HepG2 (cell line): ENCODE results near the gene TMEM143. TPM values are rescaled to one million over a fixed set of nuclear protein-coding genes. Genes with fewer than 3 reads are reported as not detected.

Experiments used
- CC2D1A ChIP-seq: sonication (generic); formaldehyde crosslinking; IDR thresholded peaks from 2 replicates; pipeline ENCODE4 v1.8.1; 2023; ENCODE audit warnings: mild to moderate bottlenecking, missing genetic modification reagents
- CENPBD1 ChIP-seq: sonication (generic); formaldehyde crosslinking; IDR thresholded peaks from 2 replicates; pipeline ENCODE4 v1.8.0; 2022; ENCODE audit warnings: missing genetic modification reagents, low read depth, mild to moderate bottlenecking, borderline replicate concordance
- ELF3 ChIP-seq: IDR thresholded peaks from 2 replicates; pipeline ENCODE4 v1.6.1; 2016; ENCODE audit warnings: missing genetic modification reagents, missing compliant biosample characterization
- ERF ChIP-seq: IDR thresholded peaks from 2 replicates; pipeline ENCODE4 v1.6.1; 2018; ENCODE audit warnings: missing biosample characterization, missing genetic modification reagents
- HES4 ChIP-seq: sonication (generic); formaldehyde crosslinking; IDR thresholded peaks from 2 replicates; pipeline ENCODE4 v1.9.0; 2021; ENCODE audit warnings: mild to moderate bottlenecking, missing genetic modification reagents, borderline replicate concordance
- HHEX ChIP-seq: IDR thresholded peaks from 2 replicates; pipeline ENCODE4 v1.6.1; 2016; ENCODE audit warnings: control low read depth
- HNRNPL ChIP-seq: fragments of 200-400 bp; formaldehyde crosslinking; IDR thresholded peaks from 2 replicates; pipeline ENCODE4 v1.6.1; 2017; ENCODE audit warnings: mild to moderate bottlenecking, low read depth, low read length
- MTF2 ChIP-seq: sonication (generic); formaldehyde crosslinking; IDR thresholded peaks from 2 replicates; pipeline ENCODE4 v1.5.0; 2020; ENCODE audit warnings: missing genetic modification reagents, borderline replicate concordance
- NR2F2 ChIP-seq: IDR thresholded peaks from 2 replicates; pipeline ENCODE4 v1.6.1; 2012; ENCODE audit warnings: low read depth, inconsistent platforms, borderline replicate concordance
- RBM39 ChIP-seq: fragments of 200-400 bp; formaldehyde crosslinking; IDR thresholded peaks from one replicate; pipeline ENCODE4 v1.6.1; 2018; ENCODE audit warnings: antibody characterized with exemption, mild to moderate bottlenecking, low read depth, low read length; ENCODE audit not compliant: poor library complexity, severe bottlenecking
- RCOR2 ChIP-seq: IDR thresholded peaks from 2 replicates; pipeline ENCODE4 v1.6.1; 2016; ENCODE audit warnings: missing biosample characterization, missing genetic modification reagents
- SOX6 ChIP-seq, 2 experiments: fragments of 450-650 bp in 1 of 2; sonication (generic) in 1 of 2; formaldehyde crosslinking in 1 of 2; IDR thresholded peaks; 2 replicates each; pipeline versions ENCODE4 v1.4.0 to v1.6.1; 2017 to 2020; ENCODE audit warnings: antibody characterized with exemption in 1 of 2, mild to moderate bottlenecking in 1 of 2, missing genetic modification reagents in 1 of 2
- SPEN ChIP-seq: sonication (generic); formaldehyde crosslinking; IDR thresholded peaks from 2 replicates; pipeline ENCODE4 v1.5.1; 2020; ENCODE audit warnings: low read depth, mild to moderate bottlenecking, missing genetic modification reagents
- TAF1 ChIP-seq: sonication (generic); formaldehyde crosslinking; IDR thresholded peaks from 2 replicates; pipeline ENCODE4 v1.4.0; 2020; ENCODE audit warnings: missing genetic modification reagents
- WIZ ChIP-seq: sonication (generic); formaldehyde crosslinking; IDR thresholded peaks from 2 replicates; pipeline ENCODE4 v1.5.1; 2020; ENCODE audit warnings: mild to moderate bottlenecking, missing genetic modification reagents
- XRCC5 ChIP-seq: fragments of 200-400 bp; formaldehyde crosslinking; optimal IDR thresholded peaks from 2 replicates; pipeline ENCODE3; 2017; ENCODE audit warnings: mild to moderate bottlenecking, low read length
- ZBTB42 ChIP-seq: sonication (generic); formaldehyde crosslinking; IDR thresholded peaks from 2 replicates; pipeline ENCODE4 v1.5.0; 2020; ENCODE audit warnings: mild to moderate bottlenecking, missing genetic modification reagents
- ZNF256 ChIP-seq: sonication (generic); formaldehyde crosslinking; conservative IDR thresholded peaks from 2 replicates; pipeline ENCODE4 v1.4.0; 2020; ENCODE audit warnings: missing genetic modification reagents
- ZNF501 ChIP-seq: sonication (generic); formaldehyde crosslinking; IDR thresholded peaks from 2 replicates; pipeline ENCODE4 v1.5.1; 2020; ENCODE audit warnings: mild to moderate bottlenecking, moderate library complexity, missing genetic modification reagents
- ZNF510 ChIP-seq: sonication (generic); formaldehyde crosslinking; IDR thresholded peaks from 2 replicates; pipeline ENCODE4 v1.4.0; 2020; ENCODE audit warnings: low read depth, mild to moderate bottlenecking, missing genetic modification reagents
- ZNF570 ChIP-seq: sonication (generic); formaldehyde crosslinking; IDR thresholded peaks from 2 replicates; pipeline ENCODE4 v1.4.0; 2020; ENCODE audit warnings: mild to moderate bottlenecking, missing genetic modification reagents, borderline replicate concordance
- ZNF766 ChIP-seq: sonication (generic); formaldehyde crosslinking; IDR thresholded peaks from 2 replicates; pipeline ENCODE4 v1.5.0; 2020; ENCODE audit warnings: missing genetic modification reagents, borderline replicate concordance
- ZSCAN12 ChIP-seq: sonication (generic); formaldehyde crosslinking; IDR thresholded peaks from 2 replicates; pipeline ENCODE4 v1.9.0; 2021; ENCODE audit warnings: mild to moderate bottlenecking, missing genetic modification reagents
- polyA plus RNA-seq, 8 experiments: library from polyadenylated mRNA; depleted of rRNA in 3 of 8; stranded (reverse) in 7 of 8; unstranded in 1 of 8; fragments of >200 nt; fragmentation: Illumina TruSeq in 4 of 8; extraction: Trizol in 4 of 8; gene quantifications; 2 replicates each; pipeline versions ENCODE4 v1.2.1 to v1.2.3, GENCODE V29; 2011 to 2016; ENCODE audit warnings: low read depth in 4 of 8, missing spikeins in 1 of 8, mixed read lengths in 1 of 8; ENCODE audit not compliant: insufficient read depth in 1 of 8
- total RNA-seq, 5 experiments: library from RNA; depleted of rRNA; stranded (reverse); fragments of >200 nt; fragmentation: Illumina TruSeq; extraction: Trizol; gene quantifications; 2 replicates each; pipeline ENCODE4 v1.2.3, GENCODE V29; 2016; ENCODE audit warnings: low read depth in 1 of 5
- TF ChIP-seq, protein P1 (sequence below): sonication (generic); formaldehyde crosslinking; IDR thresholded peaks from 2 replicates; pipeline ENCODE4 v1.4.0; 2020; ENCODE audit warnings: mild to moderate bottlenecking, low read depth, missing genetic modification reagents
- TF ChIP-seq, protein P2 (sequence below): IDR thresholded peaks from 2 replicates; pipeline ENCODE4 v1.6.1; 2016; ENCODE audit warnings: mild to moderate bottlenecking, missing biosample characterization, missing genetic modification reagents
- TF ChIP-seq, protein P3 (sequence below): sonication (generic); formaldehyde crosslinking; IDR thresholded peaks from 2 replicates; pipeline ENCODE4 v1.4.0; 2020; ENCODE audit warnings: mild to moderate bottlenecking, low read depth, missing genetic modification reagents
- TF ChIP-seq, protein P4 (sequence below), 2 experiments: fragments of 450-650 bp in 1 of 2; sonication (generic) in 1 of 2; formaldehyde crosslinking; IDR thresholded peaks; 2 replicates each; pipeline versions ENCODE4 v1.5.0 to v1.8.0; 2020 to 2022; ENCODE audit warnings: mild to moderate bottlenecking in 1 of 2, missing genetic modification reagents in 1 of 2

TMEM143 gene
- total and polyA plus RNA-seq, 2 of the 13 experiments (the other 11 are each of a cell fraction or from before 2014, with no cell fraction given), result 7.7 to 11.3 TPM

GRCh38 chr19:48354332-48354992, 9.3 kb downstream of the TMEM143 start (continued):
- TF ChIP-seq, protein P1, sequence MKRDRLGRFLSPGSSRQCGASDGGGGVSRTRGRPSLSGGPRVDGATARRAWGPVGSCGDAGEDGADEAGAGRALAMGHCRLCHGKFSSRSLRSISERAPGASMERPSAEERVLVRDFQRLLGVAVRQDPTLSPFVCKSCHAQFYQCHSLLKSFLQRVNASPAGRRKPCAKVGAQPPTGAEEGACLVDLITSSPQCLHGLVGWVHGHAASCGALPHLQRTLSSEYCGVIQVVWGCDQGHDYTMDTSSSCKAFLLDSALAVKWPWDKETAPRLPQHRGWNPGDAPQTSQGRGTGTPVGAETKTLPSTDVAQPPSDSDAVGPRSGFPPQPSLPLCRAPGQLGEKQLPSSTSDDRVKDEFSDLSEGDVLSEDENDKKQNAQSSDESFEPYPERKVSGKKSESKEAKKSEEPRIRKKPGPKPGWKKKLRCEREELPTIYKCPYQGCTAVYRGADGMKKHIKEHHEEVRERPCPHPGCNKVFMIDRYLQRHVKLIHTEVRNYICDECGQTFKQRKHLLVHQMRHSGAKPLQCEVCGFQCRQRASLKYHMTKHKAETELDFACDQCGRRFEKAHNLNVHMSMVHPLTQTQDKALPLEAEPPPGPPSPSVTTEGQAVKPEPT (CRISPR knock-in tag), result no peak
- TF ChIP-seq ZNF766 (CRISPR knock-in tag) (no peak; the same call in 1 of the 2 replicates), SOX6 (IDR thresholded peaks at IDR 0.05) (no peak), SOX6 (CRISPR knock-in tag; IDR thresholded peaks at IDR 0.05) (peak; percentile 100), RCOR2 (CRISPR knock-in tag) (peak; percentile 92), CENPBD1 (no peak), ELF3 (peak; percentile 66; the same call in 1 of the 2 replicates), RBM39 (no peak), ZNF501 (peak; percentile 59; the same call in 1 of the 2 replicates), ZSCAN12 (CRISPR knock-in tag) (no peak), ZBTB42 (CRISPR knock-in tag) (no peak), ZNF510 (CRISPR knock-in tag) (no peak), HNRNPL (peak; percentile 71; the same call in 1 of the 2 replicates), ERF (CRISPR knock-in tag) (peak; percentile 83; the same call in 1 of the 2 replicates), MTF2 (CRISPR knock-in tag) (no peak), ZNF570 (CRISPR knock-in tag) (no peak), ZNF256 (no peak), WIZ (CRISPR knock-in tag) (no peak), CC2D1A (CRISPR knock-in tag) (no peak), XRCC5 (peak; percentile 12), HHEX (peak; percentile 77; the same call in 1 of the 2 replicates), SPEN (CRISPR knock-in tag) (no peak), NR2F2 (peak; percentile 99), TAF1 (CRISPR knock-in tag) (no peak; the same call in 1 of the 2 replicates), HES4 (no peak)
- TF ChIP-seq, protein P2, sequence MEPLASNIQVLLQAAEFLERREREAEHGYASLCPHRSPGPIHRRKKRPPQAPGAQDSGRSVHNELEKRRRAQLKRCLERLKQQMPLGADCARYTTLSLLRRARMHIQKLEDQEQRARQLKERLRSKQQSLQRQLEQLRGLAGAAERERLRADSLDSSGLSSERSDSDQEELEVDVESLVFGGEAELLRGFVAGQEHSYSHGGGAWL, result no peak
- TF ChIP-seq, protein P3, sequence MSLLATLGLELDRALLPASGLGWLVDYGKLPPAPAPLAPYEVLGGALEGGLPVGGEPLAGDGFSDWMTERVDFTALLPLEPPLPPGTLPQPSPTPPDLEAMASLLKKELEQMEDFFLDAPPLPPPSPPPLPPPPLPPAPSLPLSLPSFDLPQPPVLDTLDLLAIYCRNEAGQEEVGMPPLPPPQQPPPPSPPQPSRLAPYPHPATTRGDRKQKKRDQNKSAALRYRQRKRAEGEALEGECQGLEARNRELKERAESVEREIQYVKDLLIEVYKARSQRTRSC (CRISPR knock-in tag), result no peak
- TF ChIP-seq, protein P4, sequence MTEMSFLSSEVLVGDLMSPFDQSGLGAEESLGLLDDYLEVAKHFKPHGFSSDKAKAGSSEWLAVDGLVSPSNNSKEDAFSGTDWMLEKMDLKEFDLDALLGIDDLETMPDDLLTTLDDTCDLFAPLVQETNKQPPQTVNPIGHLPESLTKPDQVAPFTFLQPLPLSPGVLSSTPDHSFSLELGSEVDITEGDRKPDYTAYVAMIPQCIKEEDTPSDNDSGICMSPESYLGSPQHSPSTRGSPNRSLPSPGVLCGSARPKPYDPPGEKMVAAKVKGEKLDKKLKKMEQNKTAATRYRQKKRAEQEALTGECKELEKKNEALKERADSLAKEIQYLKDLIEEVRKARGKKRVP (CRISPR knock-in tag; IDR thresholded peaks at IDR 0.05), result peak in 1 of 2 experiments; percentile 66; a peak in 1 of 4 replicates
